Cardiac septum (tissue), 1 donor: ENCODE data around the gene STXBP5L. TPM values are rescaled to one million over a fixed set of nuclear protein-coding genes. Genes with fewer than 3 reads are reported as not detected.
A peak's percentile ranks its signal among the peaks of the same experiment; 100 is the strongest.
"Not testable (repeated sequence)": the region's sequence is repeated elsewhere in the genome, so short reads cannot be mapped to it uniquely, and the experiment has no call there.

ENCODE experiments used
- DNase-seq: peaks from one replicate; pipeline ENCODE4 v3.0.0-alpha.2; 2020; ENCODE audit warnings: low spot score
- intact Hi-C: fragments of 100-400 bp; cut with DNase I; formaldehyde crosslinking; loops from one replicate; pipeline ENCODE4 v1.14.0; 2022
- total RNA-seq: library from RNA; stranded (reverse); fragmentation: NEBNext Ultra II Directional; extraction: Animal tissue kit (Norgen Biotek cat#: 25700); gene quantifications from one replicate; pipeline ENCODE4 v1.2.1, GENCODE V29; 2021
- donor health status: DM: no; HTN: no; CAD: no.

STXBP5L gene
- total RNA-seq, 1 donor from 2014 or later, result not detected

GRCh38 chr3:120985242-120985641 is 77.2 kb downstream of the STXBP5L start:
- DNase-seq, result no peak
- intact Hi-C loops, result no loop called here

GRCh38 chr3:120988994-120989393 is 81.0 kb downstream of the STXBP5L start:
- DNase-seq, result no peak
- intact Hi-C loops, result no loop called here

- peak; percentile 58 for DNase-seq
- intact Hi-C loops, result no loop called here
Measured at GRCh38 chr3:121018917-121019321, 110.9 kb downstream of the STXBP5L start.

- DNase-seq, result no peak
- intact Hi-C loops, result no loop called here
Measured at GRCh38 chr3:121063628-121064027, 155.6 kb downstream of the STXBP5L start.

GRCh38 chr3:121064121-121064520 is 156.1 kb downstream of the STXBP5L start:
- intact Hi-C loops, result no loop called here
- no peak for DNase-seq

GRCh38 chr3:121072133-121072532 is 164.1 kb downstream of the STXBP5L start:
- DNase-seq, result no peak
- intact Hi-C loops, result no loop called here

GRCh38 chr3:121073011-121073410 is 165.0 kb downstream of the STXBP5L start:
- intact Hi-C loops, result no loop called here
- no peak for DNase-seq

GRCh38 chr3:121075191-121075590 is 167.2 kb downstream of the STXBP5L start:
- no peak for DNase-seq
- intact Hi-C loops, result no loop called here

GRCh38 chr3:121078378-121079101 is 170.5 kb downstream of the STXBP5L start:
- intact Hi-C loops, result not testable (repeated sequence)

GRCh38 chr3:121096953-121097352 is 188.9 kb downstream of the STXBP5L start:
- DNase-seq, result no peak
- intact Hi-C loops, result no loop called here

More at GRCh38 chr3:121078378-121079101, 170.5 kb downstream of the STXBP5L start:
- DNase-seq, result not testable (repeated sequence)

GRCh38 chr3:121111086-121111485 is 203.1 kb downstream of the STXBP5L start:
- DNase-seq, intact Hi-C loops: not testable (repeated sequence)

- intact Hi-C loops, result no loop called here
- no peak for DNase-seq
Measured at GRCh38 chr3:121111914-121112612, 204.1 kb downstream of the STXBP5L start.

GRCh38 chr3:121126033-121126706 is 218.2 kb downstream of the STXBP5L start:
- intact Hi-C loops, result no loop called here
- DNase-seq, result no peak

- intact Hi-C loops, result no loop called here
- DNase-seq, result no peak
Measured at GRCh38 chr3:121126707-121127035, 218.7 kb downstream of the STXBP5L start.

- DNase-seq, result no peak
- intact Hi-C loops, result no loop called here
Measured at GRCh38 chr3:121152573-121152972, 244.6 kb downstream of the STXBP5L start.

GRCh38 chr3:121153851-121154250 is 245.8 kb downstream of the STXBP5L start:
- intact Hi-C loops, result no loop called here
- no peak for DNase-seq

GRCh38 chr3:121155028-121155427 is 247.0 kb downstream of the STXBP5L start:
- intact Hi-C loops, result no loop called here
- DNase-seq, result no peak

GRCh38 chr3:121165397-121165837 is 257.4 kb downstream of the STXBP5L start:
- no peak for DNase-seq
- intact Hi-C loops, result no loop called here

GRCh38 chr3:121167374-121168139 is 259.6 kb downstream of the STXBP5L start:
- intact Hi-C loops, result no loop called here
- DNase-seq, result no peak

- DNase-seq, result no peak
- intact Hi-C loops, result no loop called here
Measured at GRCh38 chr3:121175083-121175482, 267.1 kb downstream of the STXBP5L start.
